GM18951 (cell line): ENCODE measurements around the gene TMEM131.

Experiments
- POLR2A ChIP-seq: IDR thresholded peaks from 4 replicates; pipeline ENCODE4 v1.6.1; 2011; ENCODE audit warnings: mild to moderate bottlenecking; ENCODE audit not compliant: insufficient read length, insufficient read depth; ENCODE audit errors: extremely low read depth
- in situ Hi-C: fragments of 300-500 bp; cut with MboI; formaldehyde crosslinking; loops from one replicate; pipeline ENCODE4 v1.12.0; 2022; ENCODE audit warnings: low sequenced_read_pairs, mixed read lengths, inconsistent platforms; ENCODE audit not compliant: unreplicated experiment

Gene TMEM131

GRCh38 chr2:97743913-97744312 is 251.8 kb downstream of the TMEM131 start:
- in situ Hi-C loops = no loop called here

GRCh38 chr2:97742381-97742847 is 253.3 kb downstream of the TMEM131 start:
- no peak for TF ChIP-seq POLR2A
- in situ Hi-C loops = no loop called here

More at GRCh38 chr2:97743913-97744312, 251.8 kb downstream of the TMEM131 start:
- no peak for TF ChIP-seq POLR2A

GRCh38 chr2:97741686-97742085 is 254.1 kb downstream of the TMEM131 start:
- no peak for TF ChIP-seq POLR2A
- in situ Hi-C loops = no loop called here

GRCh38 chr2:97741251-97741650 is 254.5 kb downstream of the TMEM131 start:
- TF ChIP-seq POLR2A = no peak
- in situ Hi-C loops = no loop called here

- in situ Hi-C loops = no loop called here
- no peak for TF ChIP-seq POLR2A
Measured at GRCh38 chr2:97740590-97741182, 255.1 kb downstream of the TMEM131 start.

GRCh38 chr2:97739893-97740245 is 255.9 kb downstream of the TMEM131 start:
- in situ Hi-C loops = no loop called here
- no peak for TF ChIP-seq POLR2A

- in situ Hi-C loops = no loop called here
- no peak for TF ChIP-seq POLR2A
Measured at GRCh38 chr2:97739020-97739892, 256.5 kb downstream of the TMEM131 start.

GRCh38 chr2:97738179-97739019 is 257.3 kb downstream of the TMEM131 start:
- TF ChIP-seq POLR2A = no peak
- in situ Hi-C loops = no loop called here

- no peak for TF ChIP-seq POLR2A
- in situ Hi-C loops = no loop called here
Measured at GRCh38 chr2:97737421-97738178, 258.1 kb downstream of the TMEM131 start.

- in situ Hi-C loops = no loop called here
- TF ChIP-seq POLR2A = no peak
Measured at GRCh38 chr2:97736608-97737330, 259.0 kb downstream of the TMEM131 start.

- in situ Hi-C loops = no loop called here
- TF ChIP-seq POLR2A = no peak
Measured at GRCh38 chr2:97736185-97736584, 259.6 kb downstream of the TMEM131 start.

GRCh38 chr2:97735161-97735561 is 260.6 kb downstream of the TMEM131 start:
- TF ChIP-seq POLR2A = no peak
- in situ Hi-C loops = no loop called here
